Measurements from ENCODE around the gene HAT1. TPM values are rescaled to one million over a fixed set of nuclear protein-coding genes. Genes with fewer than 3 reads are reported as not detected.
"Not testable (repeated sequence)": the region's sequence is repeated elsewhere in the genome, so short reads cannot be mapped to it uniquely, and the experiment has no call there.

Gene HAT1
- total RNA-seq, 4 donors from 2014 or later = 27.9 to 60.9 (median 36.9) TPM

DNA sequence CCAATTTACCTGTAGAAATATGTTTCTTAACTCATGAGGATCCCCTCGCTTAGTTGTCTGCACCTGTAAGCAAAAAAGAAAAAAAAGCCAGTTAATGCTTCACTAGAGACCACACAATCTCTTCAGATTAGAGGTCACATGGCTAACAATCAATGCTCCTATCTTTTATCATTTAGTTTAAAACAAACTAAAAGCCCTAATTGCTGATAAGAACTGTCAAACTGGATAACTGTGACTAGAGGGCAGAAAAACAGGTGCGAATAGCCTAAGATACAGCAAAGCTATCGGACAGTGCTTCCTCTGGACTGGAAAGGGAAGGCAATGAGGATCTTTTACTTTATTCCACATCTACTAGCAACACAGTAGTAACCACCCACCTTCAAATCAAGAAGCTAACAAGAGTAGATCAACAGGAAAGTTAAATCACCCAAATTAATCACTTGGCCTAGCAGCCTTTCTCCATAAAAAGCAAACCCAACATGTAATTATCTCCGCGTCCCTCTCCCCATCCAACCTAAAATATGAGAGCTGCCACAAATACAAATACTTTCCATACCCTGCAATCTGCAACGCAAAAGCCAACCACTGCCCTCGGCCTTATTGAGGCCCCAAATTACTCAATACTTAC, 29.0 kb upstream of the HAT1 start:
- peaks cover 0 to 2% of the 10 kb centered on the region in 2 donors for H3K36me3 ChIP-seq
- TF ChIP-seq POLR2A (IDR thresholded peaks at IDR 0.05) (no peak), CTCF (IDR thresholded peaks at IDR 0.05) (no peak)
- intact Hi-C loops (cut with DNase I; ENCODE audit: low total_unique reads) = no loop called here
- H3K9me3 ChIP-seq = no peaks in the 10 kb centered on the region
- H3K4me1 ChIP-seq = no peaks in the 10 kb centered on the region
- no peaks in the 10 kb centered on the region for H3K27me3 ChIP-seq
- peak overlapping the region; percentile 77 to 81 for H3K4me3 ChIP-seq
- peak overlapping the region; percentile 66 to 73 for H3K27ac ChIP-seq
- no peak for DNase-seq

- TF ChIP-seq CTCF (IDR thresholded peaks at IDR 0.05) = no peak
- TF ChIP-seq POLR2A (IDR thresholded peaks at IDR 0.05) = peak; percentile 48
- peak within 1 kb of the TSS; percentile 77 to 81 for H3K4me3 ChIP-seq
- no peaks in the 10 kb centered on the region for H3K27me3 ChIP-seq
- intact Hi-C loops (cut with DNase I; ENCODE audit: low total_unique reads) = no loop called here
- H3K36me3 ChIP-seq = peaks cover 0 to 2% of the 10 kb centered on the region in 2 donors
- no peaks in the 10 kb centered on the region for H3K9me3 ChIP-seq
- peak; percentile 57 to 71 for DNase-seq
- peak within 1 kb of the TSS; percentile 66 to 73 for H3K27ac ChIP-seq
- H3K4me1 ChIP-seq = no peaks in the 10 kb centered on the region
Measured at GRCh38 chr2:171893824-171894611, 28.2 kb upstream of the HAT1 start, which contains the start of gene SLC25A12. TSS of gene SLC25A12 (minus strand) at chr2:171894244. CDS start at chr2:171894214, 30 bp downstream.

DNA sequence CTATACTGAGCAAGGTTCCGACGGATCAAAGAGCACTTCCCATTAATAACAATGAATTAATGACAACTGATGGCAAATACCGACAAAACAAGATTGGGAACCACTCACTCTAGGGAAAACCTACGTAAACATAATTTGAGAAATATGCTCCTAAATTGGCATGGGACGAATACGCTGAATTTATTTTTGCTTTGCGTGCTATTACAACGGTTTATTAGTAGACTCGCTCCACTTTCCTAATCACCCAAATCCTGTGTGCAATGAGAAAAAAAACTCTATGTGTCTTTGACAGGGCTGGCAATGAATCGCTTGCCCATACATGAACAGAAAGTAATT, 27.7 kb upstream of the HAT1 start:
- intact Hi-C loops (cut with DNase I; ENCODE audit: low total_unique reads) = no loop called here
- H3K9me3 ChIP-seq = no peaks in the 10 kb centered on the region
- no peak for DNase-seq
- no peaks in the 10 kb centered on the region for H3K4me1 ChIP-seq
- TF ChIP-seq POLR2A (IDR thresholded peaks at IDR 0.05) (no peak), CTCF (IDR thresholded peaks at IDR 0.05) (no peak)
- H3K27me3 ChIP-seq = no peaks in the 10 kb centered on the region
- peak overlapping the region; percentile 66 to 73 for H3K27ac ChIP-seq
- peak overlapping the region; percentile 77 to 81 for H3K4me3 ChIP-seq
- H3K36me3 ChIP-seq = no peaks in the 10 kb centered on the region

DNA sequence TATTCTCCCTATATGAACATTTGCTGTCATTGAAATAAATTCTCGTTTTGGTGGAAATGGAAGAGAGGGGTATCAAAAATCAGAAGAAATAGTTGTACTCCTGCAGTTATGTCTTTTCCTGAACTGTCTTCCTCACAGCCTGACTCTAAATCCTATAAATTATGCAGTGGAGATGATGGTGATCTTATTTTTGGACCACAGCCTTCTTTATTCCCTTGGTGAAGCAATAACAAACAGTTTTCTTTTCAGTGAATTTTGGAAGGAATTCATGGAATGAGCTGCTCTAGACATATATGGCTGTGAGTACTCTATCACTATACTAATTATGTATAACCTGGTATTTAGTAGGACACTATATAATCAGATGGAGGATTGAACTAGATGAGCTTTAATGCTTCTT, 26.5 kb upstream of the HAT1 start:
- TF ChIP-seq POLR2A (IDR thresholded peaks at IDR 0.05) = no peak
- no peak for TF ChIP-seq CTCF (IDR thresholded peaks at IDR 0.05)
- intact Hi-C loops (cut with DNase I; ENCODE audit: low total_unique reads) = no loop called here
- no peak for DNase-seq
- no peaks in the 10 kb centered on the region for H3K36me3 ChIP-seq
- H3K9me3 ChIP-seq = no peaks in the 10 kb centered on the region
- no peaks in the 10 kb centered on the region for H3K27me3 ChIP-seq
- H3K27ac ChIP-seq = no peak overlapping the region
- no peak overlapping the region for H3K4me3 ChIP-seq
- no peaks in the 10 kb centered on the region for H3K4me1 ChIP-seq

DNA sequence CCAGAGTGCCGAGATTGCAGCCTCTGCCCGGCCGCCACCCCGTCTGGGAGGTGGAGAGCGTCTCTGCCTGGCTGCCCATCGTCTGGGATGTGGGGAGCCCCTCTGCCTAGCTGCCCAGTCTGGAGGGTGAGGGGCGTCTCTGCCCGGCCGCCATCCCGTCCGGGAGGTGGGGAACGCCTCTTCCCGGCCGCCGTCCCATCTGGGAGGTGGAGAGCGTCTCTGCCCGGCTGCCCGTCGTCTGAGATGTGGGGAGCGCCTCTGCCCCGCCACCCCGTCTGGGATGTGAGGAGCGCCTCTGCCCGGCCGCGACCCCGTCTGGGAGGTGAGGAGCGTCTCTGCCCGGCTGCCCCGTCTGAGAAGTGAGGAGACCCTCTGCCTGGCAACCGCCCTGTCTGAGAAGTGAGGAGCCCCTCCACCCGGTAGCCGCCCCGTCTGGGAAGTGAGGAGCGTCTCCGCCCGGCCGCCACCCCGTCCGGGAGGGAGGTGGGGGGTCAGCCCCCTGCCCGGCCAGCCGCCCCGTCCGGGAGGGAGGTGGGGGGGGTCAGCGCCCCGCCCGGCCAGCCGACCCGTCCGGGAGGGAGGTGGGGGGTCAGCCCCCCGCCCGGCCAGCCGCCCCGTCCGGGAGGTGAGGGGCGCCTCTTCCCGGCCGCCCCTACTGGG, 22.5 kb upstream of the HAT1 start:
- H3K9me3 ChIP-seq; intact Hi-C loops (cut with DNase I; ENCODE audit: low total_unique reads); DNase-seq; H3K4me1 ChIP-seq; H3K27me3 ChIP-seq; H3K4me3 ChIP-seq; H3K27ac ChIP-seq; H3K36me3 ChIP-seq: not testable (repeated sequence)
